ENCODE data around the gene APEH. TPM values are rescaled to one million over a fixed set of nuclear protein-coding genes. Genes with fewer than 3 reads are reported as not detected.

The APEH gene
- total and polyA plus RNA-seq, 2 donors (not counting 1 experiment from before 2014, with no cell fraction given): 52.6 to 137 TPM

DNA sequence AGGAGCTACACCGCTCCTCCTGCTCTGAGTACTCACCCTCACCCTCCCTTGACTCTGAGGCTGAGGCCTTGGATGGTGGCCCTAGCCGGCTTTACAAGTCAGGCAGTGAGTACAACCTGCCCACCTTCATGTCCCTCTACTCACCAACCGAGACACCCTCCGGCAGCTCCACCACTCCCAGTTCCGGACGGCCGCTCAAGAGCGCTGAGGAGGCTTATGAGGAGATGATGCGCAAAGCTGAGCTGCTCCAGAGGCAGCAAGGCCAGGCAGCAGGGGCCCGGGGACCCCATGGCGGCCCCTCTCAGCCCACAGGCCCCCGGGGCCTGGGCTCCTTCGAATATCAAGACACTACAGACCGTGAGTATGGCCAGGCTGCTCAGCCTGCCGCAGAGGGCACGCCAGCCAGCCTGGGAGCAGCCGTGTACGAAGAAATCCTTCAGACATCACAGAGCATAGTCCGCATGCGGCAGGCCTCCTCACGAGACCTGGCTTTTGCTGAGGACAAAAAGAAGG lies 21.2 kb upstream of the APEH start:
- H3K27me3 ChIP-seq (ENCODE audit: control insufficient read depth, insufficient read depth, low read length): no peaks in the 10 kb centered on the region
- H3K36me3 ChIP-seq (ENCODE audit: control insufficient read depth, insufficient read depth, low read length): no peaks in the 10 kb centered on the region
- no peak overlapping the region for H3K4me3 ChIP-seq (replicated peaks in 1 of 4; ENCODE audit: control extremely low read depth in 1 of 4, insufficient read depth in 1 of 4, low read depth in 3 of 4, low read length in 4 of 4)
- no peaks in the 10 kb centered on the region for H3K9me3 ChIP-seq (ENCODE audit: control insufficient read depth, insufficient read depth, low read depth, low read length)
- H3K79me2 ChIP-seq (ENCODE audit: control insufficient read depth, insufficient read depth, low read length): no peaks in the 10 kb centered on the region
- H3K4me2 ChIP-seq (ENCODE audit: extremely low read depth, insufficient read depth, low read length): no peak overlapping the region
- H3K9ac ChIP-seq (ENCODE audit: insufficient read depth, low read length): no peak overlapping the region
- H4K20me1 ChIP-seq (ENCODE audit: control insufficient read depth, extremely low read depth, insufficient read depth, low read length): no peaks in the 10 kb centered on the region
- no peak overlapping the region for H3K27ac ChIP-seq (ENCODE audit: insufficient read depth, low read length)
- no peak overlapping the region for H2AFZ ChIP-seq (ENCODE audit: low read length)
- no peaks in the 10 kb centered on the region for H3K4me1 ChIP-seq (ENCODE audit: control insufficient read depth, extremely low read depth, insufficient read depth, low read length)
- TF ChIP-seq, protein P1, sequence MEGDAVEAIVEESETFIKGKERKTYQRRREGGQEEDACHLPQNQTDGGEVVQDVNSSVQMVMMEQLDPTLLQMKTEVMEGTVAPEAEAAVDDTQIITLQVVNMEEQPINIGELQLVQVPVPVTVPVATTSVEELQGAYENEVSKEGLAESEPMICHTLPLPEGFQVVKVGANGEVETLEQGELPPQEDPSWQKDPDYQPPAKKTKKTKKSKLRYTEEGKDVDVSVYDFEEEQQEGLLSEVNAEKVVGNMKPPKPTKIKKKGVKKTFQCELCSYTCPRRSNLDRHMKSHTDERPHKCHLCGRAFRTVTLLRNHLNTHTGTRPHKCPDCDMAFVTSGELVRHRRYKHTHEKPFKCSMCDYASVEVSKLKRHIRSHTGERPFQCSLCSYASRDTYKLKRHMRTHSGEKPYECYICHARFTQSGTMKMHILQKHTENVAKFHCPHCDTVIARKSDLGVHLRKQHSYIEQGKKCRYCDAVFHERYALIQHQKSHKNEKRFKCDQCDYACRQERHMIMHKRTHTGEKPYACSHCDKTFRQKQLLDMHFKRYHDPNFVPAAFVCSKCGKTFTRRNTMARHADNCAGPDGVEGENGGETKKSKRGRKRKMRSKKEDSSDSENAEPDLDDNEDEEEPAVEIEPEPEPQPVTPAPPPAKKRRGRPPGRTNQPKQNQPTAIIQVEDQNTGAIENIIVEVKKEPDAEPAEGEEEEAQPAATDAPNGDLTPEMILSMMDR (conservative IDR thresholded peaks at IDR 0.05 in 1 of 2, IDR thresholded peaks at IDR 0.05 in 1 of 2; ENCODE audit: low read depth in 1 of 2, low read length in 2 of 2): no peak
- no peak for TF ChIP-seq EZH2 (IDR thresholded peaks at IDR 0.05; ENCODE audit: low read length, missing control alignments)
- DNase-seq (ENCODE audit: low read depth in 2 of 2): no peak

DNA sequence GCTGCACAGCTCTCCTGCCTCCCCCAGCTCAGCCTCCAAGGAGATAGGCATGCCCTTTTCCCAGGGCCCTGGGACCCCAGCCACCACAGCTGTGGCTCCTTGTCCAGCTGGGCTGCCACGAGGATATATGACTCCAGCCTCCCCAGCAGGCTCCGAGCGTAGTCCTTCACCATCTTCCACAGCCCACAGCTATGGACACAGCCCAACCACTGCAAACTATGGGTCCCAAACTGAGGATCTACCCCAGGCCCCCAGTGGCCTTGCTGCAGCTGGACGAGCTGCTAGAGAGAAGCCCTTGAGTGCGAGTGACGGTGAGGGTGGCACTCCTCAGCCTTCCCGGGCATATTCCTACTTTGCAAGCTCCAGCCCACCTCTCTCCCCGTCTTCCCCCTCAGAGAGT lies 20.5 kb upstream of the APEH start:
- H3K9ac ChIP-seq (ENCODE audit: insufficient read depth, low read length): no peak overlapping the region
- no peak overlapping the region for H3K4me3 ChIP-seq (replicated peaks in 1 of 4; ENCODE audit: control extremely low read depth in 1 of 4, insufficient read depth in 1 of 4, low read depth in 3 of 4, low read length in 4 of 4)
- no peaks in the 10 kb centered on the region for H3K9me3 ChIP-seq (ENCODE audit: control insufficient read depth, insufficient read depth, low read depth, low read length)
- H4K20me1 ChIP-seq (ENCODE audit: control insufficient read depth, extremely low read depth, insufficient read depth, low read length): no peaks in the 10 kb centered on the region
- no peaks in the 10 kb centered on the region for H3K4me1 ChIP-seq (ENCODE audit: control insufficient read depth, extremely low read depth, insufficient read depth, low read length)
- no peak for TF ChIP-seq EZH2 (IDR thresholded peaks at IDR 0.05; ENCODE audit: low read length, missing control alignments)
- TF ChIP-seq, protein P1 (conservative IDR thresholded peaks at IDR 0.05 in 1 of 2, IDR thresholded peaks at IDR 0.05 in 1 of 2; ENCODE audit: low read depth in 1 of 2, low read length in 2 of 2): no peak
- no peak overlapping the region for H3K27ac ChIP-seq (ENCODE audit: insufficient read depth, low read length)
- no peaks in the 10 kb centered on the region for H3K36me3 ChIP-seq (ENCODE audit: control insufficient read depth, insufficient read depth, low read length)
- H3K27me3 ChIP-seq (ENCODE audit: control insufficient read depth, insufficient read depth, low read length): no peaks in the 10 kb centered on the region
- DNase-seq (ENCODE audit: low read depth in 2 of 2): no peak
- no peaks in the 10 kb centered on the region for H3K79me2 ChIP-seq (ENCODE audit: control insufficient read depth, insufficient read depth, low read length)
- H3K4me2 ChIP-seq (ENCODE audit: extremely low read depth, insufficient read depth, low read length): no peak overlapping the region
- no peak overlapping the region for H2AFZ ChIP-seq (ENCODE audit: low read length)

DNA sequence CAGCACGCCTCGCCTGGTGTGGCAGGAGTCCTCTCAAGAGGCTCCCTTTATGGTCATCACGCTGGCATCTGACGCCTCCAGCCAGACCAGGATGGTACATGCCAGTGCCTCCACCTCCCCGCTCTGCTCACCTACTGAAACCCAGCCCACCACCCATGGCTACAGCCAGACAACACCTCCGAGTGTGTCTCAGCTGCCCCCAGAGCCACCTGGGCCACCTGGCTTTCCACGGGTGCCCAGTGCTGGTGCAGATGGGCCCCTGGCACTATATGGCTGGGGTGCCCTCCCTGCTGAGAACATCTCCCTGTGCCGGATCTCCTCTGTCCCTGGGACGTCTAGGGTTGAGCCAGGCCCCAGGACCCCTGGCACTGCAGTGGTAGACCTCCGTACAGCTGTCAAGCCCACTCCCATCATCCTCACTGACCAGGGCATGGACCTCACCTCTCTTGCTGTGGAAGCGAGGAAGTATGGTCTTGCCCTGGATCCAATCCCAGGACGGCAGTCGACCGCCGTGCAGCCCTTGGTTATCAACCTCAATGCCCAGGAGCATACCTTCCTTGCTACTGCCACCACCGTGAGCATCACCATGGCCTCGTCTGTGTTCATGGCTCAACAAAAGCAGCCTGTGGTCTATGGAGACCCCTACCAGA lies 19.9 kb upstream of the APEH start:
- H4K20me1 ChIP-seq (ENCODE audit: control insufficient read depth, extremely low read depth, insufficient read depth, low read length): no peaks in the 10 kb centered on the region
- no peaks in the 10 kb centered on the region for H3K79me2 ChIP-seq (ENCODE audit: control insufficient read depth, insufficient read depth, low read length)
- no peak overlapping the region for H3K9ac ChIP-seq (ENCODE audit: insufficient read depth, low read length)
- H3K27ac ChIP-seq (ENCODE audit: insufficient read depth, low read length): no peak overlapping the region
- no peak overlapping the region for H3K4me2 ChIP-seq (ENCODE audit: extremely low read depth, insufficient read depth, low read length)
- H3K4me3 ChIP-seq (replicated peaks in 1 of 4; ENCODE audit: control extremely low read depth in 1 of 4, insufficient read depth in 1 of 4, low read depth in 3 of 4, low read length in 4 of 4): no peak overlapping the region
- no peaks in the 10 kb centered on the region for H3K4me1 ChIP-seq (ENCODE audit: control insufficient read depth, extremely low read depth, insufficient read depth, low read length)
- no peak for DNase-seq (ENCODE audit: low read depth in 2 of 2)
- TF ChIP-seq, protein P1 (conservative IDR thresholded peaks at IDR 0.05 in 1 of 2, IDR thresholded peaks at IDR 0.05 in 1 of 2; ENCODE audit: low read depth in 1 of 2, low read length in 2 of 2): no peak
- no peak for TF ChIP-seq EZH2 (IDR thresholded peaks at IDR 0.05; ENCODE audit: low read length, missing control alignments)
- H2AFZ ChIP-seq (ENCODE audit: low read length): no peak overlapping the region
- no peaks in the 10 kb centered on the region for H3K9me3 ChIP-seq (ENCODE audit: control insufficient read depth, insufficient read depth, low read depth, low read length)
- no peaks in the 10 kb centered on the region for H3K36me3 ChIP-seq (ENCODE audit: control insufficient read depth, insufficient read depth, low read length)
- no peaks in the 10 kb centered on the region for H3K27me3 ChIP-seq (ENCODE audit: control insufficient read depth, insufficient read depth, low read length)

Data from fibroblast of lung (primary cell).